ENCODE results near the gene FGF2.

The FGF2 gene

DNA sequence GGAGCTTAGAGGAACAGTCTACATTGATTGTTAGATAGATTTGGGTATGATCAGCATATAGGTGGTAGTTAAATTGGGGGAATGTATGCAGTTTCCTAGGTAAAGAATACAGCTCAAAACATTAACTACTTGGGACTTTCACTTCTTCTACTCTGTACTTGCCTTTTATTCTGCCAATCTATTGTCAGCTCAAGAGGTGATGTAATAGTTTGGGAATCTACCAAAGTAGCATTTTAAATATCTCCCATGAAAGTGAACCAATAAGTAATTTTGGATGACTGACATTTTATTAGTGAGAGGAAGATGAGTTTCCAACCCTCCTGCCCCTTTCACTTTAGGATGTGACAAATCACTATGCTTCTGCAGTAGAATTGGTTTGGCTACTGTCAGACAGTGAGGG is 52.4 kb downstream of the FGF2 start:
- Histone ChIP-seq H3K27ac (no peak overlapping the region), H3K4me3 (no peak overlapping the region)

DNA sequence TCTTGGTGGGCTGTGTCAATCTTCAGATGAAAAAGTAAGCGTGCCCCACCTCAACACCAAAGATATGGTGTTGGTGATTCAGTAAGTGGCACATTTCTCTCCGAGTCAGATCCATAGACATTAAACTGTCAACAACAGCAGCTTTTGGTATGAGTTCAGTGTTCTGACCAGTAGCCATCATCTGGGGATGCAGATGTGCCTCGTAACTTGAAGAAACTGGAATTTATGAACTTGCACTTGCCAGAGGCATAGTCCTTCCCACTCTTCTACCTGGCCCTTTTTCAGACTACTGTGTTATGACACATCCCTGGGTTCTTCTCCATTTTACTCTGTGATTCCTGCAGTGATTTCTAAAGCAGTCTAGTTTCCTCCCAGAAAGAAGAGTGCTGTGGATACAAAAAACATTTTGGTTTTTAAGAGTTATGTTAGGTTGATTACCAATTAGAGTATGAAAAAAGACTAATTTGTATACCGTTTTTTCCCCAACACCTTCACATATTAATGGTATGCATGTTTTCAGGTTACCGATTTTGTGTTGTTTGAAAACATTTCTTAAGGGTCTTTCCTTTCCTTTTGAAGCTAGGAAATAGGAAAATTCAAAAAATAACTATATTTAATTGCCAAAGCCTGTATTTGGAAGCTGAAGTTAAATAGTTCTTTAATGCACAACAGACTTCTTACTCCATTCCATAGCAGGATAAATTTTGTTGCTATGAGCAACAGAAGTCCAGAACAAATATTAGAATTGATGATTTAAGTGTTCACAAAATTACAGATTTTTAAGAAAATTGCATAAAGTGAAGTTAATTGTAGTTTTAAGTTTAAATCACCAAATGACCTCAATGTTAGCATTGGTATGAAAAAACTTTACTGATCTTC is 56.5 kb downstream of the FGF2 start:
- H3K27ac ChIP-seq = peak overlapping the region in 1 of 21 experiments; percentile 31

DNA sequence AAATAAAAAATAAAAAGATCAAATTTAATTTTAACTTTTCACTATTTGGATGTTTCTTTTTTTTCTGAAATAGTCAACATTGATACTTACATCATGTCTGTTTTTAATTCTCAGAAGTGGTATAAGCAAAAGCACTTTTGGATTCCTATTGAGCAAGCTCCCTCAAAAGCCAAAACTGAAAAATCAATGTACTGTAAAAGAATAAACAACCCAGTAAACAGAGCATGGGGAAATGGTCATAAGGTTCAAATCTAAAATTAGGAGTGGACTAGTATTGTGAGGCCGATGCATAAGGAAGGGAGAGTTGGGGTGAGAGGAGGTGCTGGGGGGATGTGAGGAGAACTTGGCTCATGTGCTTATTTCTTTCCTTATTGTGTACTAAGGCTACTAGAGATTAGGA is 57.9 kb downstream of the FGF2 start:
- Histone ChIP-seq H3K27ac (peak overlapping the region in 2 of 21 experiments; percentile 40 to 41), H3K4me3 (no peak overlapping the region)

More for the DNA sequence above, 56.5 kb downstream of the FGF2 start:
- no peak overlapping the region for H3K4me3 ChIP-seq

DNA sequence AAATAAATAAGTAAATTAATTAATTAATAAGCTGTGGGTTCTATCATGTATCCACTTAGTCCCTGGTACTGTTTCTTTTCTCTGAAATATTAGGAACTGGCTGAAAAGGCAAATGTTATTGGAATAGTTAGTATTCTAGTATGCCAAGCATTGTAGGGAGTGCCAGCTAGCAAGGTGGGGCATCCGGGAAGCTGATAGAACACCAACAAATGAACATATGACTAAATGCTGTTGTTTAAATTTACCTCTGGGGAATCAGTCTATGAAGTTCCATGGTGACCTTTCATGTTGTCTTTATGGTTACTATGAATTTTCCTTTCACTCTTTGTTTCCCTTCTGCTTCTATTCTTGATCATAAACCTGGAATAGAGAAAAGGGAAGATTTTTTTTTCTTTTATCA is 63.1 kb downstream of the FGF2 start:
- H3K27ac ChIP-seq = peak overlapping the region in 5 of 21 experiments; percentile 7 to 39 (median 26)
- no peak overlapping the region for H3K4me3 ChIP-seq

DNA sequence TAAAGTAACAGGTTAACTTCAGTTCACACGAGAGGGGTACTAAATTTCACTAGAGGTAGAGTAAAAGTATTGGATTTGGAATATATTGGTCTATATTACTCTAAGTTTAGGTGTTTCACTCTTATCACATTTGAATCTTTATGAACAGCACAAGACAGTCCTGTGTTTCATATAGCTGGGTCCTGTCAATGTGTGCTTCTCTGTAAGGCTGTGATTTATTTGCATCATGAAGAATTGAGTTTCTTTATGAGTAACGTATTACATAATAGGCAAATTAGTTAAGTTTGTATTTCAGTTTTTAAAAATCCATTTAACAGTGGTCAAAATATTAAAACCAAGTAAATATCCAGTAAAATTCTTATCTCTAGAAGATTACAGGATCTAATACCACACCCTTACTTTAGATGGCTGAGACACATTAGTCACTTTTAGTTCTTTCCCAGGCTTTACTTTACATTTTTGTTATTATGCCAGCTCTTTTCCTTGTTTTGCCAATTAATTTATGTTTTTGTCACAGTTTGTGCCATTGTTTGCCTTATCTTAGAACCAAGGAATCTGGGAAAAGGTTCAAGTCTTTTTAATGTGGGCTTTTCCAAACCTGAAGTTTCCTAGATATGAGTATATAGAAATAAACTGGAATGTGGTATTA is 63.6 kb downstream of the FGF2 start:
- Histone ChIP-seq H3K4me3 (no peak overlapping the region), H3K27ac (peak overlapping the region in 5 of 21 experiments; percentile 7 to 39 (median 26))

DNA sequence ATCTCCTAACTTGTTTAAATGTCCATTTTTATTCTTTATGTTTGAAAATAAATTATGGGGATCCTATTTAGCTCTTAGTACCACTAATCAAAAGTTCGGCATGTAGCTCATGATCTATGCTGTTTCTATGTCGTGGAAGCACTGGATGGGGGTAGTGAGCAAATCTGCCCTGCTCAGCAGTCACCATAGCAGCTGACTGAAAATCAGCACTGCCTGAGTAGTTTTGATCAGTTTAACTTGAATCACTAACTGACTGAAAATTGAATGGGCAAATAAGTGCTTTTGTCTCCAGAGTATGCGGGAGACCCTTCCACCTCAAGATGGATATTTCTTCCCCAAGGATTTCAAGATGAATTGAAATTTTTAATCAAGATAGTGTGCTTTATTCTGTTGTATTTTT is 68.2 kb downstream of the FGF2 start:
- H3K4me3 ChIP-seq = no peak overlapping the region
- no peak overlapping the region for H3K27ac ChIP-seq

DNA sequence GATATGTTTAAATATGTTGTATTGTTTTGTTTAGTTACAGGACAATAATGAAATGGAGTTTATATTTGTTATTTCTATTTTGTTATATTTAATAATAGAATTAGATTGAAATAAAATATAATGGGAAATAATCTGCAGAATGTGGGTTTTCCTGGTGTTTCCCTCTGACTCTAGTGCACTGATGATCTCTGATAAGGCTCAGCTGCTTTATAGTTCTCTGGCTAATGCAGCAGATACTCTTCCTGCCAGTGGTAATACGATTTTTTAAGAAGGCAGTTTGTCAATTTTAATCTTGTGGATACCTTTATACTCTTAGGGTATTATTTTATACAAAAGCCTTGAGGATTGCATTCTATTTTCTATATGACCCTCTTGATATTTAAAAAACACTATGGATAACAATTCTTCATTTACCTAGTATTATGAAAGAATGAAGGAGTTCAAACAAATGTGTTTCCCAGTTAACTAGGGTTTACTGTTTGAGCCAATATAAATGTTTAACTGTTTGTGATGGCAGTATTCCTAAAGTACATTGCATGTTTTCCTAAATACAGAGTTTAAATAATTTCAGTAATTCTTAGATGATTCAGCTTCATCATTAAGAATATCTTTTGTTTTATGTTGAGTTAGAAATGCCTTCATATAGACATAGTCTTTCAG is 68.8 kb downstream of the FGF2 start:
- Histone ChIP-seq H3K27ac (no peak overlapping the region), H3K4me3 (no peak overlapping the region)

DNA sequence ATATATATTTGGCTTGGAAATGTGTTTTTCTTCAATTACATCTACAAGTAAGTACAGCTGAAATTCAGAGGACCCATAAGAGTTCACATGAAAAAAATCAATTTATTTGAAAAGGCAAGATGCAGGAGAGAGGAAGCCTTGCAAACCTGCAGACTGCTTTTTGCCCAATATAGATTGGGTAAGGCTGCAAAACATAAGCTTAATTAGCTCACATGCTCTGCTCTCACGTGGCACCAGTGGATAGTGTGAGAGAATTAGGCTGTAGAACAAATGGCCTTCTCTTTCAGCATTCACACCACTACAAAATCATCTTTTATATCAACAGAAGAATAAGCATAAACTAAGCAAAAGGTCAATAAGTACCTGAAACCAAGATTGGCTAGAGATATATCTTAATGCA is 69.6 kb downstream of the FGF2 start:
- H3K27ac ChIP-seq = no peak overlapping the region
- peak overlapping the region in 1 of 7 experiments; percentile 2 for H3K4me3 ChIP-seq

DNA sequence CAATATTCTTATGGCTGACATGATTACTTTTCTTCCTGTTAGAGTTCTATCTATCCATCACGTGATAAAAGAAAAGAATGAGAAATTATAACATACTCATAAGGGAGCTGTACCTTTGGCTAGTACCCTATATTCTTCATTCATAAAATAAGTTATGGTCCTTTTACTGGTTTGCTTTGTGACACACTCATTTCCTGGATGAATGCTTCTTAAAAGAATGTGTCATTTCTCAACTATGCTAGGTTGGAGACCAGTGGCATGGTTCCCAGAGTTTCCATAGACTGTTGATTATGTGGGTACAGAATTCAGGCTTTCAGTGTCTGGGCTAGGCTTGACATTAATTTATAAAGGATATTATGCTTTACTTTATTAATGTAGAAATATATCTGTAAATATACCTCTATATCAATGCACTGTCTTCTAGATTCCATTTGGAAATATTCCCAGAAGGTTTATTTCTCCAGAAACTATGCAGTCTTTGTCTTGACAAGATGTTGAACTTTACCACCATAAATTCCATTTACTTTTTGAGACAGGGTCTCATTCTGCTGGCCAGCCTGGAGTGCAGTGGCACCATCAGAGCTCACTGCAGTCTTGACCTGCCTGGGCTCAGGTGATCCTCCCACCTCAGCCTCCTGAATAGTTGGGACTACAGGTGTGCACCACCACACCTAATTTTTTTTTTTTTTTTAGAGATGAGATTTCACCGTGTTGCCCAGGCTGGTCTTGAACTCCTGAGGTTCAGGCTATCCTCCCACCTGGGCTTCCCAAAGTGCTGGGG is 71.9 kb downstream of the FGF2 start:
- no peak overlapping the region for H3K27ac ChIP-seq

DNA sequence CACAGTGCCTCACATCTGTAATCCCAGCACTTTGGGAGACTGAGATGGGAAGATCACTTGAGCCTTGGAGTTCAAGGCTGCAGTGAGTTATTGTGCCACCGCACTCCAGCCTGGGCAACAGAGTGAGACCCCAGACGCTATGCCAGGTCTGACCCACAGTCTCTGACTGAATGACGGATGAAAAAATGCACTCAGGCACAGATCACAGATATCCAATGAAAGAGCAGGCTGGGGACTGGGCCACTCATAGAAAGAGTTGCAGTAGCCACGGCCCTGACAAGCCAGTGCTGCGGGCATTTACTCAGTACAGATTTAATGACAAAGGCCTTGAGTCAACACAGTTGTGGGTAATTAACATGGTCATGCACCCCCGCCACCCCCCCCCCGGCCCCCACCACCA is 73.1 kb downstream of the FGF2 start:
- Histone ChIP-seq H3K4me3 (no peak overlapping the region), H3K27ac (no peak overlapping the region)

More for the DNA sequence above, 71.9 kb downstream of the FGF2 start:
- H3K4me3 ChIP-seq = no peak overlapping the region

DNA sequence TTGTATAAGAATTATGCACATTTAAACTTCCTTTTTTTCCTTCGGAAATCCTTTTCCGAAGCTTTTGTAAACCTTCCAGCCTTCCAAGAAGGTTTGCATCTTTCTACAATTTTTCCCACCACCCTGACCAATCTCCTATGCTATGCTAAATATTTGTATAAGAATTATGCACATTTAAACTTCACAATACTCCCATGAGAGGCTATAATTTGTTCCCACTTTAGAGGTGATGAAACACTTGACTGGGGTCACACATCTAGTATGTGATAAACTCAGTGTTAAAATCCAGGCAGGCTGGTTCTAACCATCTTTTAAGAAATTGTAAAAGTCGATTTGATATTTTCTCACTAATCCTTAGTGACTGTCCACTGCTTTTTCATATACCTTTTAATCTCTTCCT is 73.7 kb downstream of the FGF2 start:
- no peak overlapping the region for H3K27ac ChIP-seq

DNA sequence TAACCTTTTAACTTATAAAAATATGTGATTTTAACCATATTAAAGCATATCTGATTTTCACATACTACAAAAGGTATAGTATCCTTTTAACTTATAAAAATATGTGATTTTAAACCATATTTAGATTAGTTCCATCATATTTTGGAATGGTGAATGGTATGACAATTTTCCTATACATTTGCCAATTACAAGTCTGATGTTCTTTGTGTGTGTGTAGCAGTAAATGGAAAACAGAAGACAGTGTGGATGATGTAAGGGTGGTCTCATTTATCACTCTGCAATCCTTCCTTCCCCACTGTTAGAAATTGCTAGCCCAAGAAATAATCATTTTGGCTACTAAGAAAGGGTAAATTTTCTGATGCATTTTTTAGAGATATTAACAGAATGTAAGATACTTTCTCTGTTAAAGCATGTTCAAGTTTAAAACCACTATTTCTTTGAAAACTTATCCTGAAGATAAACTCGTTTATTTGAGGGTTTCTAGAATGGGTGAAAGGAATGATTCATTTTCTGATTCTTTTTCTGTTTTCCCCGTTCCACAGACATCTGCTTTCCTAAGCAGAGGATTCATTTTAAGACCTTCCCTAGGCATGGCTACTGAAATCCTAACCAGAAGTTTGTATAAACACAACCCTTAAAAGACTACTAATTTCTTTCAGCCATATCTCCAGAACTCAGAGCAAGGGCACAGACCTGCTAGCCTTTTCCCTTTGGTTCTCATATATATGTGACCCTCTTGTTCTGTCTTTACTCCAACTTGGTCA is 74.8 kb downstream of the FGF2 start:
- Histone ChIP-seq H3K27ac (no peak overlapping the region), H3K4me3 (no peak overlapping the region)

More for the DNA sequence above, 73.7 kb downstream of the FGF2 start:
- H3K4me3 ChIP-seq = no peak overlapping the region

DNA sequence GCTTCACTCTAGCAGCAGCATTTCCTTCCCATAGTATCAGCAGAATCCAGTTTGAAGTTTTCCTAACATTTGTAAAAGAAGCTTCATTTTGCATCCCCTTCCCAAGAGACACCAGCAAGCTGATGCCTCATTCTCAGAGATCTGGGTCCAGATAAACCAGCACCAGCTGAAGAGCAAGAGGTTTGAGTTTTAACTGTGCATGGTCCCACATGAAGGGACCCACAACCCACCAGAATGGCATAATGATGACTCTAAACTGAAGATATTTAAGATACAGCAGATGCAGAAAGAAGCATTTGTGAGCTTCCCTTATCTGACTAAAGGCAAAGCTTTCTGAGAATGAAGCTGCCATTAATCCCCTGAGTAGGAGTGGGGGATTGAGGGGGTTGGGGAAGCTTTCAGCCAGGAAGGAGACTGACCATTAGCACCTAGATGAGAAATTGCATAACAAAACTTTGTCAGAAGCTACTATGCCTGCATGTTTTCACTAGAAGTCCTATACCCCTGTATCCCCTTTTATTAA is 77.2 kb downstream of the FGF2 start:
- Histone ChIP-seq H3K4me3 (no peak overlapping the region), H3K27ac (no peak overlapping the region)

DNA sequence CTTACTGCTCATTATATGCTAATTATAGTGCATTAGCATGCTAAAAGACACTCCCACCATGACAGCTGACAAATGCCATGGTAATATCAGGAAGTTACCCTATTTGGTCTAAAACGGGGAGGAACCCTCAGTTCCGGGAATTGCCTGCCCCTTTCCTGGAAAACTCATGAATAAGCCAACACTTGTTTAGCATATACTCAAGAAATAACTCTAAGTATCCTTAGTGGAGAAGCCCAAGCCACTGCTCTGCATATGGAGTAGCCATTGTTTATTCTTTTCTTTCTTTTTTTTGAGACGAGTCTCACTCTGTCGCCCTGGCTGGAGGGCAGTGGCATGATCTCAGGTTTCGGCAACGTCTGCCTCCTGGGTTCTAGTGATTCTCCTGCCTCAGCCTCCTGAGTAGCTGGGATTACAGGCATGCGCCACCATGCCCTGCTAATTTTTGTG is 80.3 kb downstream of the FGF2 start:
- Histone ChIP-seq H3K27ac (no peak overlapping the region), H3K4me3 (no peak overlapping the region)

DNA sequence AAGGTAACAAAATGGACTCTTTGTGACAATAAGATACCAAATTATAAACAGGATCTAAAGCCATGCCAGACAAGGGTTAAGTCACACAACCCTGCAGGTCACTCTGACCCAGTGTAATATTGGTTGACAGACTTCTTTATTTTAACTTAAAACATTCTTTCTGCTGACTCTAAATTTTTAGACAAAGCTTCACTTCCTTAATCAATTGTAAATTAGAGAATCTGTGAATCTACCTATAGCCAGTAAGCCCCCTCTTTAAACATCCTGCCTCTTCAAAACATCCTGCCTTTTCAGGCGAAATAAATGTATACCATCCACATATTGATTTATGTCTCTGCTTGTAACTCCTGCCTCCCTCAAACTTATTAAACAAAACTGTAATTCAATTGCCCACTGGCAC is 81.6 kb downstream of the FGF2 start:
- no peak overlapping the region for H3K4me3 ChIP-seq

DNA sequence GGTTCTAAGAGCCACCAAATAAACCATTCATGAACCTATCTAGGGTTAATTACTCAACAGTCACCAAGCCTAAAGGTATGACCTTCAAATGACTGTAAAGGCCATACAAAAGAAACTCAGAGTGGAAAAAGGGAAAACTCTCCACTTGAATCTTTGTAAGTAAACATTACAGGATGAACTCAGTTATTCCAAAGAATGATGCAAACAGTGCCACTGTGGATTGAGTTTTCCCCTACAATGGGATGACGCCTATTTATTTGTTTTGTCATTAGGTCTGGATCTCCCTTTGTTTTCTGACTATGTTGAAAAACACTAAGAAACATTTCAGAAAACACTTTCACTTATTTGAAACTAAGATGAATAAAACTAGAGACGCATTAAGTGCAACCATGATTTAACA is 83.1 kb downstream of the FGF2 start:
- no peak overlapping the region for H3K27ac ChIP-seq

More for the DNA sequence above, 81.6 kb downstream of the FGF2 start:
- H3K27ac ChIP-seq = no peak overlapping the region

DNA sequence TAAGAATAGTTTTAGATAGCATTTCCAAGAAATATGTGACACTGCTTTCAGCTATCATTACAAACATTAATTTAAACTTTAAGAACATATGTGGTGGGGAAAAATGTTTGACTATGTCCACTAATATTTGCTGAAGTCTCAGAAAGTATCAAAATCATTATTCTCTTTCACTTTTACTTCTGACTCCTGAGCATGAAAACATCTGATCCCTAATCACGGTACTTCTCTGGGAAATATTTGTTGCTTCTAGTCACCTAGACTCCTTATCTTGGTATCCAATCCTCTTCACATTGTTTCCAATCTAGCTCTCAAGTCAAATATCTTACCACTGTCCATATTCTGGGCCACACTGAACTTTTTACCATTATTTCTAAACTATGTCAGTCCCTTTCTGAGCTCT is 85.0 kb downstream of the FGF2 start:
- no peak overlapping the region for H3K4me3 ChIP-seq
- H3K27ac ChIP-seq = no peak overlapping the region

More for the DNA sequence above, 83.1 kb downstream of the FGF2 start:
- no peak overlapping the region for H3K4me3 ChIP-seq

DNA sequence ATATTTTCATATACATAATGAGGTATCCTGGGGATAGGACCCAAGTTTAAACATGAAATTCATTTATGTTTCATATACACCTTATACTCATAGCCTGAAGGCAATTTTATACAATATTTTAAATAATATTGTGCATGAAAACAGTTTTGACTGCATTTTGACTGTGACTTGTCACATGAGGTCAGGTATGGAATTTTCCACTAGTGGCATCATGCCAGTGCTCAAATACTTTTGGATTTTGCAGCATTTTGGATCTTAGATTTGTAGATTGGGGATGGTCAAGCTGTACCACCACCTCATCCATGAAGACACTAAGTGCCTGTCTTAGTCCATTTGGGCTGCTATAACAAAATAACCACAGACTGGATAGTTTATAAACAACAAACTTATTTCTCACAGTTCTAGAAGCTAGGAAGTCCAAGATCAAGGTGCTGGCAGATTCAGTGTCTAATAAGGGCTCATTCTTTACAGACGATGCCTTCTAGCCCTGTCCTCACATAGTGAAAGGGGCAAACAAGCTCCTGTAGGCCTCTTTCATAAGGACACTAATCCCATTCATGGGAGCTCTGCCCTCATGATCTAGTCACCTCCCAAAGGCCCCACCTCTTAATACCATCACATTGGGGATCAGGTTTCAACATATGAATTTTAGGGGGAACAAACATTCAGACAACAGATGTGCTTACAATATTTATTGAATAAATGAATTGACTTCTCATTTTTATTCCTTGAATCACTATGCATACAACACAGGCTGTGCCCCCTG is 86.4 kb downstream of the FGF2 start:
- Histone ChIP-seq H3K4me3 (no peak overlapping the region), H3K27ac (no peak overlapping the region)

Data from skin epidermis (tissue), 12 donors.